Anterior cingulate cortex (tissue), 58 donors: ENCODE data around the gene DEFB108B.
"Not testable (repeated sequence)": the region's sequence is repeated elsewhere in the genome, so short reads cannot be mapped to it uniquely, and the experiment has no call there.

Experiments
- DNase-seq, 58 donors: peaks; one replicate each; lab custom pipeline; 2025; lab: John Stamatoyannopoulos, UW

The DEFB108B gene

GRCh38 chr11:71832811-71833210 is at the start of gene DEFB108B:
Gene DEFB108B, plus strand, starts transcription at chr11:71833200. Its CDS starts 0 bp downstream, at chr11:71833200.
- DNase-seq: not testable (repeated sequence)

- DNase-seq: peak in 6 of 58 donors; percentile 46 to 61 (median 53)
Measured at GRCh38 chr11:71786114-71786847, 46.7 kb upstream of the DEFB108B start.

- DNase-seq: peak in 57 of 58 donors; percentile 55 to 99 (median 97)
Measured at GRCh38 chr11:71786848-71787097, 46.2 kb upstream of the DEFB108B start.

GRCh38 chr11:71787098-71787823 is 45.7 kb upstream of the DEFB108B start:
- DNase-seq: peak in 55 of 58 donors; percentile 55 to 99 (median 92)

- peak in 1 of 58 donors; percentile 45 for DNase-seq
Measured at GRCh38 chr11:71787824-71788454, 45.1 kb upstream of the DEFB108B start.

- DNase-seq: not testable (repeated sequence)
Measured at GRCh38 chr11:71789444-71790196, 43.4 kb upstream of the DEFB108B start.

- DNase-seq: not testable (repeated sequence)
Measured at GRCh38 chr11:71791111-71791510, 41.9 kb upstream of the DEFB108B start.

- peak in 30 of 58 donors; percentile 4 to 55 (median 18) for DNase-seq
Measured at GRCh38 chr11:71792621-71793235, 40.3 kb upstream of the DEFB108B start.

GRCh38 chr11:71794386-71795040 is 38.5 kb upstream of the DEFB108B start:
- DNase-seq: not testable (repeated sequence)

- not testable (repeated sequence) for DNase-seq
Measured at GRCh38 chr11:71795236-71795635, 37.8 kb upstream of the DEFB108B start.

- not testable (repeated sequence) for DNase-seq
Measured at GRCh38 chr11:71796016-71796415, 37.0 kb upstream of the DEFB108B start.

- DNase-seq: not testable (repeated sequence)
Measured at GRCh38 chr11:71796781-71797180, 36.2 kb upstream of the DEFB108B start.

GRCh38 chr11:71799556-71800128 is 33.4 kb upstream of the DEFB108B start:
- DNase-seq: not testable (repeated sequence)

GRCh38 chr11:71800335-71800953 is 32.6 kb upstream of the DEFB108B start:
- peak in 55 of 58 donors; percentile 5 to 85 (median 54) for DNase-seq

- DNase-seq: not testable (repeated sequence)
Measured at GRCh38 chr11:71801026-71801425, 32.0 kb upstream of the DEFB108B start.

- not testable (repeated sequence) for DNase-seq
Measured at GRCh38 chr11:71802874-71803273, 30.1 kb upstream of the DEFB108B start.

- not testable (repeated sequence) for DNase-seq
Measured at GRCh38 chr11:71804158-71804947, 28.6 kb upstream of the DEFB108B start.

- not testable (repeated sequence) for DNase-seq
Measured at GRCh38 chr11:71812529-71812928, 20.5 kb upstream of the DEFB108B start.
